GM19239 (cell line): ENCODE data around the gene PCSK9.
"Not testable (repeated sequence)": the region's sequence is repeated elsewhere in the genome, so short reads cannot be mapped to it uniquely, and the experiment has no call there.

Experiments used
- DNase-seq: peaks from one replicate; pipeline ENCODE4 v3.0.0; 2011; ENCODE audit warnings: low spot score; ENCODE audit not compliant: insufficient read length
- FAIRE-seq: peaks from 2 replicates; lab custom pipeline; 2011; peaks lifted over from hg19 to GRCh38; lab: Jason Lieb, UNC

The PCSK9 gene

DNA sequence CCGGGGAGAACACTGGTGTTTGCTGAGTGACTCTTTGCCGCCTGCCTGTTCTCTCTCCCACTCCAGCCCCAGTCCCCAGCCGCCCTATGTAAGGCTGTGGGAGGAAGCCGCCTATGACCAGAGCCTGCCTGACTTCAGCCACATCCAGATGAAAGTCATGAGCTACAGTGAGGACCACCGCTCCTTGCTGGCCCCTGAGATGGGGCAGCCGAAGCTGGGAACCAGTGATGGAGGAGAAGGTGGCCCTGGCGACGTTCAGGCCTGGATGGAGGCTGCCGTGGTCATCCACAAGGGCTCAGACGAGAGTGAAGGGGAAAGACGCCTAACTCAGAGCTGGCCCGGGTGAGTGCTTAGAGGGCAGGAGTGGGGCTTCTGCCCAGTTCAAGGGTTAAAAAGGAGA, 32.4 kb upstream of the PCSK9 start:
- FAIRE-seq (no peak), DNase-seq (no peak)

DNA sequence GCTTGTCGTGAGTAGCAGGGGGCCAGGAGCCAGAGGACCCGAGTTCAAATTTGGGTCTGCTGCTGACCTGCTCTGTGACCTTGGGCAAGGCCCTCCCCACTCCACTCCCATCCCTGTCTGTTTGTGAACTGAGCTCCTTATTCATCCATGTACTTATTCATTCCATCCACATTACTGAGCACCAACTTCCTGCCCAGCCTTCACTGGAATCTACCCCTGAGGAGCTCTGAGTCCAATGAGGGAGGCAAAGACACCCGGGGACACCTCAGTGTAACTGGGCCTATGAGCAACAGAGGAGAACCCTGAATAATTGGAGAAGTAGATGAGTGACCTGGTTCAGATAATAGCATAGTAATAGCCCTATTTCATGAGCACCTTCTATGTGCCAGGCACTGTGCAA, 31.7 kb upstream of the PCSK9 start:
- FAIRE-seq = no peak
- no peak for DNase-seq

DNA sequence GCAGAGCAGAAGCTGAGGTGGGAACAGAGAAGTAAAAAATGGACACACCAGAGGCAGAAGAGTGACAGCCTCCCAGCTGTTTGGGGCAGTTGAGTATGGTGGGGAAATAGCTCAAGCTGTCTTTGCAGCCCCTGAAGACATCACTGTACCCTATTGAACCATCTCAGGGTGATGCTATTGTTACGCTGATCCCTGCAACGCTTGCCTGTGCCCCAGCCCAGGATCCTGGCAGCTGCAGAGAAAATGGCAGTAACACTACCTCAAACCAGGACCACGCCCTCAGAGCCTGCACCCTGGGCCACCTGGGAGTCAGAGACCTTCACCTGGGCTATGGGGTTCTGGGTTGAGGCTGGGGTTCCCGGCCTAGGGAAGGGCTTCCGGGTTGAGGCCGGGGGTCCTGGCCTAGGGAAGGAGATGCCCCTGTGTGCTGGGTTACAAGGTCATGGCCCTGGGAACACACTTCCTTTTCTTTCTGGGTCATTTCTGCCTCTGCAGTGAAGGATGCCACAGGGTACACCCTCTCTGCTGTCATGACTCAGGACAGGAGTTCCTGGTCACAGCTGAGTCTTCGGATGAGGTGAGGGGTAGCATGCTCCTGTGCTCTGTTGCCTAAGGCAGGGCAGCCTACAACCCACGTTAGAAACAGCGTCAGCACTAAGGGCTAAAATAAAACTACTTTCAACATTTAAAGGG, 29.0 kb upstream of the PCSK9 start:
- DNase-seq (no peak), FAIRE-seq (no peak)

DNA sequence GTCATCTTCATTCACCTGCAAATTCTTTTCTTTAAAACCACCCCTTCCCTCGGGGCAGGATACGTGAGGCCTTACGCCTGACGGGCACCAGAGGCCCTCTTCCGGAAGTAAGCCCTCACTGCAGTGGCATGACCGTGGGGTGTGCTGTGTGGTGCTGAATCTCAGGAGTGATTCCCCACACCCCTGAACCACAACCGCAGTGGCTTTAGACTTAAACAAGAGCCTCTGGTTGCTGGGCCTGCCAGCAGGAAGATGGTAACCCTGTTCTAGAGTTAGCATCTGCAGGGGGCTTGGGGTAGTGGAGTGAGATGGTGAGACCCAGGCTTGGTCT, 28.5 kb upstream of the PCSK9 start:
- no peak for DNase-seq
- FAIRE-seq = no peak

DNA sequence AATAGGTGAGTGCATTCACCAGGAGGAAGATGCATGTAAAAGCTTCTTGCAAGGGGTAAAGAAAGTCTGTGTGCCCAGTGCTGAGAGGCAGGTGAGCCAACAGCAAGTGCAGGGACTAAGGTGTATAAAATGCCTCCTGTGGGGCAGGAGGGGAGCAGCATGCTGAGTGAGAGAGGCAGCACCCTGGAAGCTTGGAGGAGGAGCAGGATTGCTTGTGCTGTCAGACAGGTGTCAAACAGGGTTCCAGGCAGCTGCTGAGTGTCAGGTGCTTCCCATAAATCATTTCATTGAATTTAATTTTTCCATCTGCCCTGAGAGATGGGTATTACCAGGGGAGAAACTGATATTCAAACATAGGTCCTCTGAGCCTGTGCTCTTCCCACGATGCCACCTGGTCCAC, 26.7 kb upstream of the PCSK9 start:
- no peak for FAIRE-seq
- no peak for DNase-seq

DNA sequence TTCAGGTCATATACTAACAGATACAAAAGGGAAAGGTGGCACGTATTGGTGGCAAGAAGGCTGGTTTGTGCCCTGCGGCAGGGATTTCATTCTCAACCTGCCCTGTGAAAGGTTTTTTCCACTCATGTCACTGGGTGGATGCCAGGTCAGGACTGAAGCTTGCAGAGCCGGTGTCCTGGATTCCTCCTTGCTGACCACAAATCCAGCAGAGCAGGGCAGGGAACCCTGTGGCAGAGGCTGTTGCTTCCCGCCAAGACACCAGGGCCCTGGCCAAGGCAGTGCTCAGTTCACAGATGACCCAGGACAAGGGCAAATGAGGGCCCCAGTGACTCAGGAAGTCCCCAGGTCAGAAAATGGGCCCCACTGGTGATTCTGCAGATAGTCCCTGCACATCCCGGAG, 24.2 kb upstream of the PCSK9 start:
- FAIRE-seq = no peak
- DNase-seq = no peak

DNA sequence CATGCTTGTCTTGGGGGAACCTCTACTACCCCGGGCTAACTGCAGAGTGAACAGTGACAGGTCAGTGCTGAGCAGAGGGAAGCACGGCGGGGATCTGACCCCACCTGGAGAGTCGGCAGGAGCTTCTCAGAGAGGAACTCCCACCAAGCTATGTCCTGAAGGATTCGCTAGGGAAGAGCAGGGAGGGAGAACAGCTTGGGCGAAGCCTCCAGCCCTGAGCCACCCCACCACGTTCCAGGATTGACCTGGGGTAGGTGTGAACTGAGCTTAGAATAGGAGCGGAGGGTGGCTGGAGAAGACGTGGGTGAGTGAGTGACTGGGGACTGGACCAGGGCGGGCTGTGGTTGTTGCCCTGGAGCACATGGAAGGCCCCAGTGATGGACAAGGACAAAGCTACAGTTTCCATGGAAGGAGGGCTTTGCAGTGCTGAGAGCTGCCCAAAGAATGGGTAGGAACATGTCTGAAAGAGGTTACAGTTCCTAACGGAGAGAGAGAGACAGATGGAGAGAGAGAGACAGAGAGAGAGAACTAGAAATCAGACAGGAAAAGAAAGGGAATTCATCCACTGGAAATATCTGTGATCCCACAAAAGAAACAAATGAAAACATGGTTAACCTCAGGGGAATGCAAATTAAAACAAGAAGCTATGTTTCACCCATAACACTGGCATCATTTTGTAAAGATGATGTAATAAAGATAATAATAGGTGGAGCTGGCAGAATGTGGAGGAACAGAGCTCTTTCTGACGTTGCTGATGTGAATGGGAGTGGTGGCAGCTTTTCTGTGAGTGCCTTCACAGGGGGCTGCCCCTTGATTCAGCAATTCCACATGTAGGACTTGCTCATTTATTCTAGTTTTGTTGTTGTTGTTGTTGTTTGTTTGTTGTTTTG, 23.4 kb upstream of the PCSK9 start:
- FAIRE-seq = no peak
- no peak for DNase-seq

DNA sequence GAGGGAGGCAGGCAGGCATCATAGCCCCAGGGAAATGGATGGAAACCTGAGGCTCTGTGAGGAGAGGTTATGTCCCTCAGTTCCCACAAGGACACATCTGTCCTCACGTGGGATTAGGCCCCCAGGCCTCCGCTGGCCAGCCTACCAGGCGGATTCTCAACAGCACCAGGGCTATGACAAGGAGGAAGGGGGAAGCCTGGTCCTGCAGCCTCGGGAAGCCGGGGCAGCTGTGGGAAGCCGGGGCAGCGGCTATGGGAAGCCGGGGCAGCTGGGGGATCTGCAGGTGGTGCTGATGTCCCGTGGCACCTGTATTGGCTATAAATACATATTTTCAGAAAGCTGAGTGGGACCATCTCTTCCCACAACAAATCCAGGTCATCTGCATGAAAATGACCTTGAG, 21.0 kb upstream of the PCSK9 start:
- no peak for DNase-seq
- no peak for FAIRE-seq

DNA sequence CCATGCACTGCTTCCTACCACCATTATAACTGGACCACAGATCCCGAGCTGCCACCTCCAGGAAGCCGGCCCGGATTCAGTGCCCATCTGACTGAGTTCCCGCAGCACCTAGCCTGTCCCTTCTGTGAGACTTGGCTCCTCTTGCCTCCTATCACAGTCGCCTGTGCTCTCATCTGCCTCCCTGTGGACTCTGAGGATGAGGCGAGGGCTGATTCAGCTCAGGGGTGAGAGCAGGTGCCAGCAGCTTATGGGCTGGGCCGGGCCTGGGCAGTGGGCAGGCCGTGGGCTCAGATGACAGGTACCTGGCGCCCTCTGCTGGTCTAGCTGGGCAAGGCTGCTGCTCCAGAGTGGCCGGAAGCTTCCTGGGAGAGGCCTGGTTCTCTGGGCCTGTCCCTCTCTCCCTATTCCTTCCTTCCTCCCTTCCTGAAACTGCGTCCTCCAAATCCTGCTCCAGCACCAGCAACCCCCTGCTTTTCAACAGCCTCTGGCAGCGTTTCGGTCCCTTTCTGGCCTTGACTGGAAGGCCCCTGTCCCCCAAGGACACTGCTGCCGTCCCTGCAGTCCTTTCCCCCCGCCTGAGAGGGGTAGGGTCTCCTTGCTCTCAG, 17.3 kb upstream of the PCSK9 start:
- DNase-seq (peak; percentile 68), FAIRE-seq (no peak)

DNA sequence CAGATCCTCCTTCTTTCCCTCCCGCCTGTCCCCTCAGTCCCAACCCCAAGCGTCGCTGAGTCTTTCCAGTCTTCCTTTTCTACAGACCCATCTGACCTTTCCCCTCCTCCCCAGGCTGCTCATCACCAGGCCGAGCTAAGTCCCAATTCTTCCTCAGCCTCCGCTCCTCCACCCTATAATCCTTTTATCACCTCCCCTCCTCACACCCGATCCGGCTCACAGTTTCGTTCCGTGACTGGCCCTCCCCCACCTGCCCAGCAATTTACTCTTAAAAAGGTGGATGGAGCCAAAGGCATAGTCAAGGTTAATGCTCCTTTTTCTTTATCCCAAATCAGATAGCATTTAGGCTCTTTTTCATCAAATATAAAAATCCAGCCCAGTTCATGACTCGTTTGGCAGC, 15.2 kb upstream of the PCSK9 start:
- not testable (repeated sequence) for FAIRE-seq, DNase-seq

DNA sequence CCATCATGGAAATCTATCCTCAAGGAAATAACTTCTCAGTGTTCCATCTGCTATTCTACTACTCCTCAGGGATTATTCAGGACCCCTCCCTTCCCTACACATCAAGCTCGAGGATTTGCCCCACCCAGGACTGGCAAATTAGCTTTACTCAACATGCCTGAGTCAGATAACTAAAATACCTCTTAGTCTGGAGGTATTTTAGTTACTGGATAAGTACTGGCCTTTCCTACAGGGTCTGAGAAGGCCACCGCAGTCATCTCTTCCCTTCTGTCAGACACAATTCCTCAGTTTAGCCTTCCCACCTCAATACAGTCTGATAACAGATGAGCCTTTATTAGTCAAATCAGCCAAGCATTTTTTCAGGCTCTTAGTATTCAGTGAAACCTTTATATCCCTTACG, 12.7 kb upstream of the PCSK9 start:
- DNase-seq, FAIRE-seq: not testable (repeated sequence)

DNA sequence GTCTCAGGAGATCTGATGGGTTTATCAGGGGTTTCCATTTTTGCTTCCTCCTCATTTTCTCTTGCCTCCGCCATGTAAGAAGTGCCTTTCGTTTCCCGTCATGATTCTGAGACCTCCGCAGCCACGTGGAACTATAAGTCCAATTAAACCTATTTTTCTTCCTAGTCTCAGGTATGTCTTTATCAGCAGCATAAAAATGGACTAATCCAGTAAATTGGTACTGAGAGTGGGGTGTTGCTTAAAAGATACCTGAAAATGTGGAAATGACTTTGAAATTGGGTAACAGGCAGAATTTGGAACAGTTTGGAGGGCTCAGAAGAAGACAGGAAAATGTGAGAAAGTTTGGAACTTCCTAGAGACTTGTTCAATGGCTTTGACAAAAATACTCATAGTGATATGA, 8.2 kb upstream of the PCSK9 start:
- FAIRE-seq, DNase-seq: not testable (repeated sequence)

DNA sequence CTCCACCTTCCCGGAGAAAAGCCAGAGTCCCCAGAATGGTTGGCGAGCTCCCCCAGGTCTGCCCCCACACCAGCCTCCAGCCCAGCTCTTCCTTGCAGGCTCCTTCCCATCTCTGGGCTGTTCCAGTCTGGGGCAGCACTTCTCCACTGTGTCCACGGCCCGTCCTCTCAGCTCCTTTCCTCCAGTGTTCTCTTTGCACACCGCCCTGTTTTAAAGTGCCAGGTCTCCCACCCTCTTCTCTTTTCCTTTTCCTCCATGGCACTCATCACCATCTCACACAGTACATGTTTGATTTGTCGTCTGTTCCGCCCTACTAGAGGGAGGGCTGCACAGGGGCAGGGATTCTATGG, 6.1 kb upstream of the PCSK9 start:
- FAIRE-seq = no peak
- DNase-seq = no peak

DNA sequence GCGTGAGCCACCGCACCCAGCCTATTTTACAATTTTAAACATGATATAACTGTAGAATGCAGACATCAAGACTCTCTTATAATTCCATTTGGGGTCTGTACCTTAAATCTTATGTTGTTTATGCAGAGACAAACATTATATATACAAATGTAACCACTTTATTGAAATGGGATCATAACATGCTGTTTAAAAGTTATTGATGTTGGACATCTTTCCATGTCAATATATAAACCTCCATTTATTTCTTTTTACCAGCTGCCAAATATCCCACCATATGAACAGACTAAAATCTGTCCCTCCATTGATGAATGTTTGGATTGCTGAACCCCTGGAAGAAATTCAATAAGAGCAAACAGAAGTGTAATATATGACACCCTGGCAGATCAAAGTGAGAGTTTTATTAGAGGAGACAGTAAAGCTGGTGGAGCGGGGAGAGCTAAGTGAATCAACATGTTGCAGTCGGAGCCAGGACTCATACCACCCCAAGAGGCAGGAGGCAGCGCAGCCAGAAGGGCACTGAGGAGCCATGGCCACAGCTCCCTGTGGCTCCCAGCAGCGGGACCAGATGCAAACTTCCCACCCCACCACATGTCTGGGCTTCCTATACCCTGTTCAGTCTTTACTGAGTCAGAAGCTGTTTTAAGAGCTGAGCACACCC, 4.7 kb upstream of the PCSK9 start:
- no peak for FAIRE-seq

DNA sequence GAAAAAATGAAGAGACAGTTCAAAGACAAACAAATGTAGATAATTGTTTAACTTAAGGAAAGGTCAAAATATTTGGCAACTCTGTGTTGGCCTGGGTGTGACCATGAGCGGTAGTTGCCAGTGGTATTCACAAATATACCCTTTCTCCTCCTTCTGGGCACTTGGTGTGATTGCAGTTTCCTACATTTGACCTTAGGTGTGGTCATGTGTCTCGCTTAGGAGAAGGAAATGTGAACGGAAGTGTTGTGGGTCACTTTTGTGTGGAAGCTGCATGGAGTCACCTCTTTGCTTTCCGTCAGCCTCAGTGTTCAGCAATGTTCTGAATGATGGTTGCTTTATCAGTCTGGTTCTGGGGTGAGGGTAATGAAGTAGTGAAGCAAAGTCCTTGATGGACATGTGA, 3.4 kb upstream of the PCSK9 start:
- FAIRE-seq (no peak), DNase-seq (no peak)

More for the DNA sequence above, 4.7 kb upstream of the PCSK9 start:
- DNase-seq = no peak

DNA sequence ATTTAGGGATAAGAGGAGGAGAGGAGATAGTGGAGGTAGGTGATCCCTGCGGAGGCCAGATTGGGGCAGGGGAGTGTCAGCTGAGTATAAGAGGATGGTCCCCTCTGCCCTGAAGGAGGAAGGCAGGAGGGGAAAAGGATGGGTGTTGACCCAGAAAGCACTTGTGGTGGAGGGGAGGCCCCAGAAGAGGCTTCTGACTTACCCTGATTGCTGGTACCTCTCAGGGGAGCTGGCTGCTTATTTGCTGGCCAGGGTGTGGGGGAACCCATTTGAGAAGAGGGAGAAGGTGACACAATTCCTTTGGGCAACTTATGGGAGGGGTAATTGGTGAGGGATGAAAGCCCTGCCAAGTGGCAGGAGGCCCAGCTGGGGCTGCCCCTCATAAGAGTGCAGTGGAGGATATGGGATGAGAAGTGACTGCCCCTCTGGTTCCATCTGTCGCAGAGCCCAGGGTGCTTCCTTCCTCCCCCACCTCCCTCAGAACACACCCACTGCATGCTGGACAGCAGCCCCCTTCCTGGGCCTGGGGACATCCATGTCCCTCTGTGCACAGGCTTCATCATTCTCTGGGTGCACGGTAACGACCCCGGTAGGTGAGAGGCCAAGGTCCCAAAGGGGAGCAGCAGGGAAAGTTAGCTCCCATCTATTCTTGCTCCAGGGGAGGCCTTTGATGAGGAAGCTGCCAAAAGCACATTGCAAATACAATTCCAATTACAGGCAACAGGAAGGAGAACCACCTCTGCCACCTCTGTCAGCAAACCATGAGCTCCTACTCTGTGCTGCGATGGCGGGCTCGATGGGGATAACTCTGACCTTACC, 1.4 kb upstream of the PCSK9 start:
- DNase-seq (no peak), FAIRE-seq (no peak)

DNA sequence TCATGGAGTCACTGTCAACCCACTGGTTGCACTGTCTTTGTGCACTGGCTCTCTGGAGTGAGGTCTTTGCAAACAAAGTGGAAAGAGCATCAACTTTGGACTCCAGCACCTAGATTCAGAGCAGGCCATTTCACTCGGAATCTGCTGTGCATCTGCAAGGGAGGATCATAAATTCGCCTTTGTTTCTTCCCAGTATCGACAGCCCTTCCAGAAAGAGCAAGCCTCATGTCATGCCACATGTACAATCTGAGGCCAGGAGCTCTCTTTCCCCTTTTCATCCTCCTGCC, 853 bp upstream of the PCSK9 start:
- DNase-seq (no peak), FAIRE-seq (no peak)

DNA sequence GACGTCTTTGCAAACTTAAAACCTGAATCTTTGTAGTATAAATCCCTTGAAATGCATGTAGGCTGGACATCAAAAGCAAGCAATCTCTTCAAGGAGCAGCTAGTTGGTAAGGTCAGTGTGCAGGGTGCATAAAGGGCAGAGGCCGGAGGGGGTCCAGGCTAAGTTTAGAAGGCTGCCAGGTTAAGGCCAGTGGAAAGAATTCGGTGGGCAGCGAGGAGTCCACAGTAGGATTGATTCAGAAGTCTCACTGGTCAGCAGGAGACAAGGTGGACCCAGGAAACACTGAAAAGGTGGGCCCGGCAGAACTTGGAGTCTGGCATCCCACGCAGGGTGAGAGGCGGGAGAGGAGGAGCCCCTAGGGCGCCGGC, 390 bp upstream of the PCSK9 start:
- no peak for DNase-seq
- no peak for FAIRE-seq

DNA sequence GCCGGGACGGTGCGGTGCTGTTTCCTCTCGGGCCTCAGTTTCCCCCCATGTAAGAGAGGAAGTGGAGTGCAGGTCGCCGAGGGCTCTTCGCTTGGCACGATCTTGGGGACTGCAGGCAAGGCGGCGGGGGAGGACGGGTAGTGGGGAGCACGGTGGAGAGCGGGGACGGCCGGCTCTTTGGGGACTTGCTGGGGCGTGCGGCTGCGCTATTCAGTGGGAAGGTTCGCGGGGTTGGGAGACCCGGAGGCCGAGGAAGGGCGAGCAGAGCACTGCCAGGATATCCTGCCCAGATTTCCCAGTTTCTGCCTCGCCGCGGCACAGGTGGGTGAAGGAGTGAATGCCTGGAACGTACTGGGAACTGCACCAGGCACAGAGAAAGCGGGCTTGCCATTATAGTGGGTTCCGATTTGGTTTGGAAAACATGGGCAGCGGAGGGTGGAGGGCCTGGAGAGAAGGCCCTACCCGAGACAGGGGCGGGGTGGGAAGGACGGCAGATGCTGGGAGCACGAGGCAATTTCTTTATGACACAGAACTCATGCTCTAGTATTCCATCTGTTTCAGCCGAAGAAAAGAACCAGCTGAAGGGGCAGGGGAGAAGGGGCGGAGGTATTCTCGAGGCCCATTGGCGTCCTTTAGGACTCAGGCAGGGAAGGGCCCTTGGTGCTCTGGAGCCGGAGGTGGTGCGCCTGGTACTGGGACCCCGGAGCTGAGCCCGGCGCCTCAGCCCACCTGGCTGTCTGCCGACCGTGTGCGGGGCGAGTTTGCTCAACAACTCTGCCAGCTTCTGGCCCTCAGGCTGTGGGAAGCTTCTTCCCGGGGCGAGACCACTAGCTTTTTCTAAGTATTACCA, 960 bp downstream of the PCSK9 start:
- DNase-seq = no peak
- no peak for FAIRE-seq
